A549 treated with Hydrocortisone at 1 μM for 4 hours (cell line): Measurements from ENCODE around the gene CUTA. TPM values are rescaled to one million over a fixed set of nuclear protein-coding genes. Genes with fewer than 3 reads are reported as not detected.

Source experiments
- total RNA-seq: library from RNA; stranded (reverse); fragments of 200-300 nt; extraction: Qiagen RNA extraction; gene quantifications from 5 replicates; pipeline ENCODE4 v1.2.3, GENCODE V29; 2022

Gene CUTA, protein sequence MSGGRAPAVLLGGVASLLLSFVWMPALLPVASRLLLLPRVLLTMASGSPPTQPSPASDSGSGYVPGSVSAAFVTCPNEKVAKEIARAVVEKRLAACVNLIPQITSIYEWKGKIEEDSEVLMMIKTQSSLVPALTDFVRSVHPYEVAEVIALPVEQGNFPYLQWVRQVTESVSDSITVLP
- total RNA-seq: 167 to 226 TPM (median 199 TPM) in 5 replicates

DNA sequence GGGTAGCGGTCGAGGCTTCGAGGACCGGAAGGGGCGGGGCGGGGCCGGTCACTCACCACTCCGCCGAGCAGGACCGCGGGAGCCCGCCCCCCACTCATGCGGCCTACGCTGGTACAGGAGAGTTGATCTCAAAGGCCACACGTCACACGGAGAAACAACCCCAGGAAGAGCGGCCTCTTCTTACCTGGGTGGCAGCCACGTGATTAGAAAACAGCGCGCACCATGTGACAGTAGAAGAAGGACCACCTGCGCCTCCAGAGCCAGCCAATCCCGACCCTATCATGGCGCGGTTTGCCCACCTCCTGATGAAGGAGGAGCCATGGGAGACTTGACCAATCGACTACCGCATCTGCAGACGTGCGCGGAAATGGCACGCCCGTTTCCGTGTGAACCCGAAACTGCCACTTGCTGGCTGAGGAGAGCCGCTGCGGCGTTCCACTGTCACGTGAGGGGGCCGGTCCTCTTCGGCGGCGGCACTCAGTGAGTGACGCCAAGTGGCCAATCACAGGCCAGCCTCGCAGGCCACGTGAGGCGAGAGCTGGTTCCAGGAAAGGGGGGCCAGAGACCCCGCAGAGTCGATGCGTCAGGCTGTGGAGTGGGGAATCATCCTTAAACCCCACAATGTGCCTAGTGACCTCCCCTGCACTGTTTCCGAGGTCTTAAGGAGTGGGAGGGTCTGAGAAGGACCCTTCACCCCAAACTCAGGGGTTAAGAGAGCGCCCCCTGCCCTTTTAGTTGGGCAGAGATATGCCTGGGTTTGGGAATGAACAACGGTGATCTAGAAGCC, at the start of gene CUTA:
Gene CUTA, minus strand, starts transcription at position 205 of the 787 bp plus-strand sequence. Its CDS starts 107 bp downstream, at position 98.

DNA sequence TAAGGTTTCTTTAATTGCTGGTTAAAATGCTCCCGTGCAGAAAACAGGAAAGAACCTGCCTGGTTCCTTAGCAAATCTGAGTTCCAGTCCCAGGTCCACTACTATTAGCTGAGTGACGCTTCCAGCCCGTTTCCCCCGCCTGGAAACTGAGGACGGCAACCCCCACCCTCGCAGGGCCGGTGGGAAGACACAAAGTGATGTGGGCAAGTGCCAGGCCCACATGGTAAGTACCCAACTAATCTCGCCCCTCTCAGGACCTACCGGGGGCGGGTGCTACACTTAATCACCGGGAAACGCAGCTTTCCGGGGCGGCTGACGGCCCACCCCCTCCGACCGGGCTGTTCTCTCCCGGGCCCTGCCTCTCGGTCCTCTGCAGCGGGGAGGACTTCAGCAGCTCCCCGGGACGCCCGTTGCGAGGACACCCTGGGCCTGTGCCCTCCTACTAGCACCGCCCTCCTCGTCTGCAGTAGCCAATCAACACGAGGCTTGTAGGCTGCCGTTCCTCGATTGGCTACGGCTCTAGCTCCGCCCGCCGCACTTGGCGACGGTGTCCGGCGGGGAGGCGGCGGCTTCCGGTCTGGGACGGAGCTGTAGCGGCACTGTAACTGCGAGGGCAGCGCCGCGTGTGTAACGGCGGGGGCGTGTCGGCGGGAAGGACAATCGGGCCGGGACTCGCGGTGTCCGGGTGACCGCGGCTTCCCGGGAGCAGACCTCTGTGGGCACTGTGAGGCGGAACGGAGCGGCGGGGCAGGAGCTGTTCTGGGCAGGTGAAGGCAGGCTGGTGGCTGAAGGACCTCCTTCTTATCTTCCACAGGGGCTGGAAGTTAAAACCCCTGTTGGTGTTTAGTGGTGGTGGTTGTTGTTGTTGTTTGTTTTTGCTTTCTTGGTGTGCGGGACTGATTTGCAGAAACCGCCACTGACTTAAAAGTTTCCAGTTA, 36.4 kb upstream of the CUTA start, which contains the start of gene ZBTB9:
Gene ZBTB9, plus strand, starts transcription at position 568 of the 938 bp plus-strand sequence. CDS start 525 bp downstream, outside the sequence.

DNA sequence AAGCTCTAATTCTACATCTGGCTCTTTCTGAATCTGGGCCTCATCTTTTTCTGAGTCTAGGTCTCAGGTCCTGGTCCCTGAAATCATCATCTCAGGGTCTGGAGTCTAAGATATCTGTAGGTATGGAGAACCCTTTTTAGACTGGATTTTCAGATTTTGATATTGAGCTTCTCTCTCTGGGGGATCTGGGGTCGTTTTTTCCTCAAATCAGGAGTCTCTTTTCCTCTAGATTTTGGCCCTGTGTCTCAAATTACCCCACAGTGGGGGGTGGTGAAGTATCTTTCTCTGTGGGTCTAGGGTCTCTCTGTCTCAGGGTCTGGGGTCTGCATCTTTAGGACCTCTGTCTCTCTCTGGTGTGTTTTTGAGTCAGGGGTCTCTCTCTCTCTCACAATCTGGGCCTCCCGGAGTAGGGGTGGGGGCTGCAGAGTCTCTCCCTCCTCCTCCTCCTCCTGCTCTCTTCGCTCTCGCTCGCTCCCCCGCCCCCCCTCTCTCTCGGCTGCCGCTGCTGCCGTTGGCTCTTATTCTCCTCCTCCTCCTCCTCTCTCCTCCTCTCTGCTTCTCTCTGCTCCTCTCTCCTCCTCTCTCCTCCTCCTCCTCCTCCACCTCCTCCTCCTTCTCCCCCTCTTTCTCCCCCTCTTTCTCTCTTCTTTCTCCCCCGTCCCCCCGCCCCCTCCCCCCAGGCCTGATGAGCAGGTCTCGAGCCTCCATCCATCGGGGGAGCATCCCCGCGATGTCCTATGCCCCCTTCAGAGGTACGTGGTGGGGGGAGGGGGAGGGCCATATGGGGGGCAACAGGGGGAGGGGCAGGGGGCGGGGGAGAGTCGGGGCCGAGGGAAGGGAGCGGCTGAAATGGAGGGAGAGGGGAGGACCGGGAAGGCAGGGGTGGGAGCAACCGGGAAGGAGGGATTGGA, 1.9 kb upstream of the CUTA start, which contains the start of gene SYNGAP1:
Gene SYNGAP1, plus strand, starts transcription at position 486 of the 911 bp plus-strand sequence. Its CDS starts 200 bp downstream, at position 686.

DNA sequence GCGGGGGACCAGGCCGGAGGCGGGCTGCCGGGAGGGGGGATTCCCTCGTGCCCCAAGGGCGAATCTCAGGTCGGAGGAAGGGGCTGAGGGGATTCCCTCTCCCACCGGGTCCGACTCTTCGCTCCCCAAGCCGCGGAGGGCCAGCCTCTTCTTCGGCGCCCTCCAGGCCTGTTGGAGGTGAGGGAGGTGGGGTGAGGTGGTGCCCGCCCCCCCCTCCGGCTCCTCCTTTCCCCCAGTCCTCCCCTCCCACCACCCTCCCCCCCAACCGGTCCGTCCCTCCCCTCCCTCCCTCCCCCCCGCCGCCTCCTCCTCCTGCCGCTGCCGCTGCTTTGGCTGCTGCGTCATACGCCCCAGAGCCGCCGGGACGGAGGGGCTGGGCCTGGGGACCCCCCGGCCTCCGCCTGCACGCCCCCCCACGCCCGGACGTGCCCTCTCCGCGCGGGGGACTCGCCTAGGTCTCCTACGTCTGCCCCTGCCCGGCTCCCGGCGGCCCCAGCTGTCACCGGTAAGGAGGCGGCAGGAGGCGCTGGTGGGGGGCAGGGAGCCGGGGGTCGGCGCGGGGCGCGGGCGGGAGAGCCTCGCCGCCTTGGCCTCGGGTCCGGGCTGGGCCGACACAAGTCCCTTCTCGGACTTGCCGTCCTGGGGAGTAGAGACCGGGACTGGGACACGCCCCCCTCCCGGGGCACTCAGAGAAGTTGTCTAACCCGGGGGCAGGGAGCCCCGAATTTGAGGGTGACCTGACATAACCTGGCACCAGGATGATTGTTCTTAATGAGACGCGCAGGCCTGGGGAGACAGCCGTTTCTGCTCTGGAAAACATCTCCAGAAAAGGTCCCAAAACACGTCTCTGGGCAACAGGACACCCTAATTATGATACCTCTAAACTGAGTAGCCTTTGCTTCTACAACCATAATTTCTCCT, 6.9 kb downstream of the CUTA start, which contains the start of gene PHF1:
Gene PHF1, plus strand, starts transcription at position 304 of the 921 bp plus-strand sequence. CDS start 1,250 bp downstream, outside the sequence.

DNA sequence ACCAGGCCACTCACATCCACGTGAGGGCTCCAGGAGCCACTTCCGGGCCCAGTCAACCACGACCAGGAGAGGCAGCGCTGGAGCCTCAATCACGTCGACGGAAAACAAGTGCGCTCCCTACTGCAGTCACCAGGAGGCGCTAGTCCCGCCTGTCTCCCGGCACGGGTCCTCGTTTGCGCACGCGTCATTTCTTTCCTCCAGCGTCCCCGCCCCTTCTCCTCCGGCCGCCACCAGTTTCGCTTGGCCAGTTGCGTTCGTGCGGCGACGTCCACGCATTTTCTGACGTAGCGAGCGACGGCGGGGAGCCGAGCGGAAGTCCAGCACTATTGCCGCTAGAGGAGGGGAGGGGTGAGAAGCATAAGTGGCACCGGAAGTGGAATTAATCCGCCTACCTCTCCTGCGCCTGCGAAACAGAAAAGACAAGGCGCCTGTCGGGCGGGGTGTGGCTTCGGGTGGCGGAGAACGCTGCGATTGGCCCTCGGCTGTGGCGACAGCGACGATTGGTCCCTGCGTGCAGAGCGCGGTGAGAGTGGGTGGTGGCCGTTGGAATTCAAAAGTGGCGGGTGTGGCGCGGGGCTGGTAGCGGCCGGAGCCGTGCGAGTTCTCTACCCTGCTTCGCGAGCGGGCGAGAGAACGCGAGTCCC, 26.5 kb downstream of the CUTA start, which contains the start of gene KIFC1:
Gene KIFC1, plus strand, starts transcription at position 546 of the 644 bp plus-strand sequence. CDS start 163 bp downstream, outside the sequence.

Other genes with a start within 250 kb of the CUTA start
- 0.52 to 0.93 TPM (median 0.73 TPM) in 5 replicates for gene COL11A2, start 225.6 kb downstream of the CUTA start, total RNA-seq
- gene RXRB, start 217.4 kb downstream of the CUTA start, total RNA-seq: 18.4 to 21.6 TPM (median 20.6 TPM) in 5 replicates
- gene SLC39A7, start 217.2 kb downstream of the CUTA start, total RNA-seq: 98.2 to 128 TPM (median 107 TPM) in 5 replicates
- gene HSD17B8, start 213.5 kb downstream of the CUTA start, total RNA-seq: 12.2 to 16.7 TPM (median 14.9 TPM) in 5 replicates
- 20.3 to 25.5 TPM (median 23.6 TPM) in 5 replicates for gene RING1, start 209.6 kb downstream of the CUTA start, total RNA-seq
- gene VPS52, start 146.2 kb downstream of the CUTA start, total RNA-seq: 16.0 to 19.1 TPM (median 17.0 TPM) in 5 replicates
- gene RPS18, start 146.0 kb downstream of the CUTA start, total RNA-seq: 2,510 to 2,725 TPM (median 2,552 TPM) in 5 replicates
- 0.56 to 1.2 TPM (median 0.95 TPM) in 5 replicates for gene B3GALT4, start 141.0 kb downstream of the CUTA start, total RNA-seq
- gene WDR46, start 128.9 kb downstream of the CUTA start, total RNA-seq: 48.8 to 53.2 TPM (median 50.6 TPM) in 5 replicates
- 95.0 to 118 TPM (median 104 TPM) in 5 replicates for gene PFDN6, start 128.5 kb downstream of the CUTA start, total RNA-seq
- gene RGL2, start 119.2 kb downstream of the CUTA start, total RNA-seq: 11.7 to 14.0 TPM (median 13.1 TPM) in 5 replicates
- gene TAPBP, start 104.0 kb downstream of the CUTA start, total RNA-seq: 35.1 to 42.4 TPM (median 36.9 TPM) in 5 replicates
- 2.4 to 3.4 TPM (median 3.3 TPM) in 5 replicates for gene ZBTB22, start 100.4 kb downstream of the CUTA start, total RNA-seq
- gene DAXX, start 95.1 kb downstream of the CUTA start, total RNA-seq: 34.5 to 41.5 TPM (median 34.7 TPM) in 5 replicates
- gene KIFC1, start 26.3 kb downstream of the CUTA start, total RNA-seq: 42.3 to 45.8 TPM (median 44.0 TPM) in 5 replicates
- 14.2 to 18.0 TPM (median 15.3 TPM) in 5 replicates for gene PHF1, start 7.1 kb downstream of the CUTA start, total RNA-seq
- 3.1 to 4.8 TPM (median 4.4 TPM) in 5 replicates for gene SYNGAP1, start 2.0 kb upstream of the CUTA start, total RNA-seq
- 9.9 to 12.3 TPM (median 11.7 TPM) in 5 replicates for gene ZBTB9, start 36.5 kb upstream of the CUTA start, total RNA-seq
- 42.5 to 46.9 TPM (median 43.4 TPM) in 5 replicates for gene BAK1, start 162.2 kb upstream of the CUTA start, total RNA-seq
- 35.4 to 50.3 TPM (median 48.0 TPM) in 5 replicates for gene ITPR3, start 203.2 kb upstream of the CUTA start, total RNA-seq